GM13976 (cell line): ENCODE measurements around the gene EFCAB11.

Experiments
- DNase-seq: peaks from one replicate; pipeline ENCODE4 v3.0.0; 2012; ENCODE audit warnings: low spot score
- CTCF ChIP-seq: IDR thresholded peaks from 2 replicates; pipeline ENCODE4 v1.5.1; 2012; ENCODE audit warnings: borderline replicate concordance, mild to moderate bottlenecking; ENCODE audit not compliant: insufficient read depth; ENCODE audit errors: extremely low read depth, missing control alignments, control extremely low read depth
- in situ Hi-C: fragments of 300-500 bp; cut with MboI; formaldehyde crosslinking; loops from one replicate; pipeline ENCODE4 v1.12.0; 2022; ENCODE audit warnings: low sequenced_read_pairs, mixed read lengths, inconsistent platforms; ENCODE audit not compliant: unreplicated experiment

Gene EFCAB11

GRCh38 chr14:89823743-89824142 is 130.8 kb downstream of the EFCAB11 start:
- in situ Hi-C loops, result no loop called here
- TF ChIP-seq CTCF, result no peak
- DNase-seq, result no peak

DNA sequence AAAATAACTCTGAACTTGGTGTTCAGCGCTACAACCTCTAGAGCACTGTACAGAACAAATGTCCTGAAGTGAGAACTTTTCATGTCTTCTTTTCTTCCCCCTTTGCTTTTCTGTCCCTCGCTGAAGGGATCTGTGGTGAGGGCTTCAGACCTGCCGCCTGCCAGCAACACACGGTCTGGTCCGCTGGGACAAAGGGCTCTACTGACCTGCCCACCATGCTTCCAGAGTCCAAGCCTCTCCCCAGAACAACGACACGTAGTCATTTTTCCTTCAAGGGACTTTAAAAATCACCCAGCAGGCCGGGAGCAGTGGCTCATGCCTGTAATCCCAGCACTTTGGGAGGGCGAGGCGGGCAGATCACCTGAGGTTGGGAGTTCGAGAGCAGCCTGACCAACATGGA is 140.4 kb downstream of the EFCAB11 start:
- no peak for DNase-seq
- in situ Hi-C loops, result no loop called here
- no peak for TF ChIP-seq CTCF

DNA sequence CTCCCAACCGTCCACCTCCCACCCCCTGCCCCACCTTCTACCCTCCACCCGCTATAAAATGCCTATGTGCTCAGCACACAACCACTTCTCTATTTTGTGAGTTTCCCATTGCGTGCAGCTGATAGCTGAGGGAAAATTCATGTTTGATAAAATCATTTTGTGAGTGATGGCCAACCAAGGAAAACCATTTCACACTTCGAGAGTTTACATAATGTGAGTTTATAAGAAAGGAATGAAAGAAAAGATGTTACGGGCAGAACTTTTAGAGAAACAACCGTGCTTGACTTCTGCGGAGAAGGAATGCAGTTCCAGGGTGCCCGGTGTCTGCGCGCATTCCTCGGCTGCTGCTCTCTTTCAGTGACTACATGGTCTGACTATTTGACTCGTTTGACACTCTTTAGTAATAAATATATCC is 140.9 kb downstream of the EFCAB11 start:
- no peak for TF ChIP-seq CTCF
- no peak for DNase-seq
- in situ Hi-C loops, result no loop called here

DNA sequence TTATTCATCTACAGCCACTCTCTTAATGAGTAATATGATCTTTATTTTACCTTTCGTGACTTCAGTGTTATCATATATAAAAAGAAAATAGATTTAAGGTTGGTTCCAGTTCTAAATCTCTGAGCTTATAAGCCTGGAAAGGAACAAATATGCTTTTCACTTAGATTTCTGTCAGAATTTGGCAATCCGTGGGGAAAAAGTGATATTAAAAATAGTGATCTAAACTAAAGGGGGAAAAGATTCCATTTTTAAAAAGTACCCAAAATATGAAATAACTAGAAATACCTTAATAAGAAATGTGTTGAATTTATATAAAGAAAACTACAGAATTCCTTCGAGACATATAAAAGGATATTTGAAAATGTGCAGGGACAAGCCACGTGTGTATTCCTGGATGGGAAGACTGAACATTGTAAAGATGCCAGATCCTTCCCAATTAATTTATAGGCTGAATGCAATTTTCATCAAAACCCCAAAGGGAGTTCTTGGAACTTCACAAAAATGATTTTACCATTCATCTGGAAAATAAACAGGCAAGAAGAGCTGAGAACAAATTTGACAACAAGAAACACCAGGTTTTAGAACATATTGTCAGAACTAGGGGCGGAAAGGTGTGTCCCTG is 142.5 kb downstream of the EFCAB11 start:
- DNase-seq, result no peak
- in situ Hi-C loops, result no loop called here
- no peak for TF ChIP-seq CTCF

DNA sequence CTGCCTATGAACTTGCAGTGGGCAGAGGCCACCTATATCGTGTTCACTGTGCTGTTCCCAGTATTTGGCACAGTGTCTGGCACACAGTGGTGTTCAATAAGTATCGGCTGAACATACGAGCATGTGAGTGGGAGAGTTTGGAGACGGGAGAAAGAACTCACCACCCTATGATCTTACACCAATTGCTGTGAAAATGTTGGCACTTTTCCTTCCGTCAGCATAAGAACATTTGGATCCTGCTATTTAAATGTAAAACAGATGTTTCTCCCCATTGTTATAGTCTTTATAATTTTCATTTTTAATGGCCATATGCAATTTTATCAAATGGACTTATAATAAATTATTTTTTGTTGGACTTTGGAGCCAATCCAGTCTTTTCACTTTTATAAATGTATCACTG is 144.4 kb downstream of the EFCAB11 start:
- in situ Hi-C loops, result no loop called here
- no peak for TF ChIP-seq CTCF
- no peak for DNase-seq

DNA sequence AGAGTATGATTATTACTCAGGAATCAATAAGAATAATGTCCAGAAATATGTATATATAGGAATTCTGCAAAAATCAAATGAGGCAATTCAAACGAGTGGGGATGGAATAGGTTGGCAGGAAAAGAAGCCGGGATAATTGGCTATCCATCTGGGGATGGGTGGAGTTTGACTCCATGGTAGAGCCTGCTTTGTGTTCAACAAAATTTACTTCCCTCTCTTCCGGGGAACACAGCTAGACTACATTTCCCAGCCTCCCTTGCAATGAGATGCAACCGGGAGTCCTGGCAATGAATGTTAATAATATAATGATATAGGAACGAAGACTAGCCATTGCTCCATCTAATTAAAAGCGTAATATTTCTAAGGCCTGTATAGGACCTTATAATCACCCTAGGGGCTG is 146.6 kb downstream of the EFCAB11 start:
- no peak for TF ChIP-seq CTCF
- in situ Hi-C loops, result no loop called here
- DNase-seq, result no peak

- in situ Hi-C loops, result no loop called here
- DNase-seq, result no peak
- no peak for TF ChIP-seq CTCF
Measured at GRCh38 chr14:89807151-89807550, 147.4 kb downstream of the EFCAB11 start.
